Mammary epithelial cell (primary cell): ENCODE data around the gene STK33.

ENCODE experiments used
- EZH2 ChIP-seq: IDR thresholded peaks from 2 replicates; pipeline ENCODE4 v1.6.1; 2012; ENCODE audit warnings: low read length, inconsistent platforms, borderline replicate concordance
- TF ChIP-seq, protein P1 (sequence below), 2 donors: IDR thresholded peaks in 1 of 2; conservative IDR thresholded peaks in 1 of 2; 2 replicates each; pipeline ENCODE4 v1.5.1; 2011 to 2012; ENCODE audit warnings: inconsistent platforms in 2 of 2, low read length in 2 of 2, mild to moderate bottlenecking in 2 of 2, control low read depth in 1 of 2, low read depth in 1 of 2; ENCODE audit not compliant: insufficient read depth in 1 of 2; ENCODE audit errors: extremely low read depth in 1 of 2

GRCh38 chr11:8381343-8381742 is 212.7 kb downstream of the STK33 start:
- TF ChIP-seq, protein P1, sequence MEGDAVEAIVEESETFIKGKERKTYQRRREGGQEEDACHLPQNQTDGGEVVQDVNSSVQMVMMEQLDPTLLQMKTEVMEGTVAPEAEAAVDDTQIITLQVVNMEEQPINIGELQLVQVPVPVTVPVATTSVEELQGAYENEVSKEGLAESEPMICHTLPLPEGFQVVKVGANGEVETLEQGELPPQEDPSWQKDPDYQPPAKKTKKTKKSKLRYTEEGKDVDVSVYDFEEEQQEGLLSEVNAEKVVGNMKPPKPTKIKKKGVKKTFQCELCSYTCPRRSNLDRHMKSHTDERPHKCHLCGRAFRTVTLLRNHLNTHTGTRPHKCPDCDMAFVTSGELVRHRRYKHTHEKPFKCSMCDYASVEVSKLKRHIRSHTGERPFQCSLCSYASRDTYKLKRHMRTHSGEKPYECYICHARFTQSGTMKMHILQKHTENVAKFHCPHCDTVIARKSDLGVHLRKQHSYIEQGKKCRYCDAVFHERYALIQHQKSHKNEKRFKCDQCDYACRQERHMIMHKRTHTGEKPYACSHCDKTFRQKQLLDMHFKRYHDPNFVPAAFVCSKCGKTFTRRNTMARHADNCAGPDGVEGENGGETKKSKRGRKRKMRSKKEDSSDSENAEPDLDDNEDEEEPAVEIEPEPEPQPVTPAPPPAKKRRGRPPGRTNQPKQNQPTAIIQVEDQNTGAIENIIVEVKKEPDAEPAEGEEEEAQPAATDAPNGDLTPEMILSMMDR (conservative IDR thresholded peaks at IDR 0.05 in 1 of 2, IDR thresholded peaks at IDR 0.05 in 1 of 2; ENCODE audit: extremely low read depth in 1 of 2, insufficient read depth in 1 of 2, low read depth in 1 of 2, low read length in 2 of 2) = no peak
- TF ChIP-seq EZH2 = no peak
